PC-3 (cell line): ENCODE measurements around the gene MCM9. TPM values are rescaled to one million over a fixed set of nuclear protein-coding genes. Genes with fewer than 3 reads are reported as not detected.

Experiments used
- ATAC-seq: fragments of 200-7000 bp; cut with Tn5 transposase; 2 replicates; pipeline ENCODE4 v1.9.1; 2020; ENCODE audit warnings: mild to moderate bottlenecking, moderate library complexity
- BruUV-seq: library from RNA; stranded (reverse); fragments of 400-500 nt; replicated peaks from 2 replicates; lab custom pipeline; 2021; lab: Mats Ljungman, UMichigan
- CTCF ChIA-PET: fragments of 300-600 bp; sonication (Branson Sonifier 250); formaldehyde crosslinking; loops from one replicate; lab custom pipeline; 2022; ENCODE audit warnings: antibody characterized with exemption; lab: Charles Lee
- POLR2A ChIA-PET: fragments of 300-600 bp; sonication (Branson Sonifier 250); formaldehyde crosslinking; loops from one replicate; lab custom pipeline; 2022; ENCODE audit warnings: antibody characterized with exemption; ENCODE audit not compliant: unreplicated experiment; lab: Charles Lee
- DNase-seq: peaks from one replicate; pipeline ENCODE4 v3.0.0-alpha.2; 2015
- H2AFZ ChIP-seq: fragments of 300-600 bp; sonication (generic); 2 replicates; pipeline ENCODE4 v1.6.0; 2016; ENCODE audit warnings: antibody characterized with exemption, low read length
- H3F3A ChIP-seq: fragments of 300-600 bp; sonication (generic); one replicate; pipeline ENCODE4 v1.6.0; 2017; ENCODE audit warnings: antibody characterized with exemption, low read length, control low read depth, mild to moderate bottlenecking; ENCODE audit not compliant: unreplicated experiment
- H3K27ac ChIP-seq: fragments of 300-600 bp; sonication (generic); 2 replicates; pipeline ENCODE4 v1.5.1; 2016; ENCODE audit warnings: mild to moderate bottlenecking, low read length
- H3K27me3 ChIP-seq: fragments of 300-600 bp; sonication (generic); 2 replicates; pipeline ENCODE4 v1.6.1; 2016; ENCODE audit warnings: low read length, mixed read lengths
- H3K36me3 ChIP-seq: fragments of 300-600 bp; sonication (generic); 2 replicates; pipeline ENCODE4 v1.6.1; 2016; ENCODE audit warnings: low read depth, mixed run types, low read length, mixed read lengths
- H3K4me1 ChIP-seq: fragments of 300-600 bp; sonication (generic); 2 replicates; pipeline ENCODE4 v1.5.1; 2016; ENCODE audit warnings: low read length; ENCODE audit not compliant: insufficient read depth
- H3K4me2 ChIP-seq: fragments of 300-600 bp; sonication (generic); 2 replicates; pipeline ENCODE4 v1.6.0; 2016; ENCODE audit warnings: low read length
- H3K4me3 ChIP-seq: fragments of 300-600 bp; sonication (generic); 2 replicates; pipeline ENCODE4 v1.5.1; 2016; ENCODE audit warnings: mild to moderate bottlenecking, low read length, mixed read lengths
- H3K79me2 ChIP-seq: fragments of 300-600 bp; sonication (generic); 2 replicates; pipeline ENCODE4 v1.6.1; 2017; ENCODE audit warnings: low read length, mixed read lengths
- H3K9ac ChIP-seq: fragments of 300-600 bp; sonication (generic); 2 replicates; pipeline ENCODE4 v1.6.0; 2016; ENCODE audit warnings: mild to moderate bottlenecking, low read length
- H3K9me2 ChIP-seq: fragments of 300-600 bp; sonication (generic); replicated peaks from 2 replicates; pipeline ENCODE4 v1.6.1; 2016; ENCODE audit warnings: mixed run types, low read length, mixed read lengths
- H3K9me3 ChIP-seq: fragments of 300-600 bp; sonication (generic); 2 replicates; pipeline ENCODE4 v1.6.1; 2016; ENCODE audit warnings: low read length, mixed read lengths
- H4K20me1 ChIP-seq: fragments of 300-600 bp; sonication (generic); 2 replicates; pipeline ENCODE4 v1.6.1; 2016; ENCODE audit warnings: low read length, mixed read lengths
- EZH2 ChIP-seq: fragments of 300-600 bp; sonication (generic); IDR thresholded peaks from one replicate; pipeline ENCODE4 v1.6.1; 2017; ENCODE audit warnings: antibody characterized with exemption, mild to moderate bottlenecking, low read length; ENCODE audit not compliant: unreplicated experiment
- EZH2phosphoT487 ChIP-seq: fragments of 300-600 bp; sonication (generic); IDR thresholded peaks from 2 replicates; pipeline ENCODE4 v1.6.1; 2018; ENCODE audit warnings: mild to moderate bottlenecking, antibody characterized with exemption, low read length, borderline replicate concordance
- intact Hi-C: fragments of 100-400 bp; cut with micrococcal nuclease; formaldehyde crosslinking; loops from 2 replicates; pipeline ENCODE4 v1.9.0; 2023
- total RNA-seq: library from RNA; depleted of rRNA; stranded (reverse); fragments of >200 nt; gene quantifications from 2 replicates; pipeline ENCODE4 v1.2.3, GENCODE V29; 2014
- TF ChIP-seq, protein P1 (sequence below): fragments of 300-600 bp; sonication (generic); conservative IDR thresholded peaks from 2 replicates; pipeline ENCODE4 v1.5.1; 2017; ENCODE audit warnings: antibody characterized with exemption, low read depth, mild to moderate bottlenecking, low read length

The MCM9 gene
- total RNA-seq, 1 experiment from 2014 or later = 5.8 TPM

DNA sequence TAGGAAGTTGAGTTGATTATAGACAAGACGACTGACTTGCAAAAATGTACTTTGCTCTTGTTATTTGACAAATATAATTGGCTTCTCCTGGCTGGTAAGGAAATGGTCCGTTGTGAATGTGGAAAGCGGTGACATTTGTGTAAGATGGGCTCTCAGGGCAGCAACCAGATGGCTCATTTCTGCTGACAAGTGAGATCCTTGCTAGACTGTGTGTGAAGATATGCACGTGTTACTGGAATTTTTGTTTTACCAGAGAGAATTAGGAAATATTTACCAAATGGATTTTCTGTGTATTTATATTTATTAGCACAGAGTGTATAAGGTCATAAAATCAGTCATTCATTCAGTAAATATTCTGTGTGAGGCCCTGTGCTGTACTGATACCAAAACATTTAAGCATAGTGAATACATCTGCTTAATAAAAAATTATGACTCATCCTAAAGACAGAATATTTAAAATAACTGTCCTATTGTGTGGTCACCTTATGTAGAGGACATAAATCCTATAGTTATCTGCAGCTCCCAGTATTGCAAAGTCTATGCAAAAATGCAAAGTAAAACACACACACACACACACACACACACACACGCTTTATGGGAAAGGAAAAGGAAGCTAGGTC, 150.9 kb downstream of the MCM9 start:
- Histone ChIP-seq H3K4me1 (peaks cover 42% of the 10 kb centered on the region), H3K9me3 (no peaks in the 10 kb centered on the region), H3K27me3 (no peaks in the 10 kb centered on the region), H3K9ac (no peak overlapping the region; the same call in 1 of the 2 replicates), H3K79me2 (no peaks in the 10 kb centered on the region), H2AFZ (no peak overlapping the region), H4K20me1 (no peaks in the 10 kb centered on the region), H3F3A (no peaks in the 10 kb centered on the region), H3K4me3 (no peak overlapping the region), H3K4me2 (peak overlapping the region; percentile 70), H3K9me2 (no peaks in the 10 kb centered on the region), H3K36me3 (no peaks in the 10 kb centered on the region), H3K27ac (peak overlapping the region; percentile 72)
- no TSS peak for BruUV-seq
- ATAC-seq (peak; percentile 90), DNase-seq (peak; percentile 68)
- TF ChIP-seq EZH2 (no peak), EZH2phosphoT487 (no peak)
- TF ChIP-seq, protein P1, sequence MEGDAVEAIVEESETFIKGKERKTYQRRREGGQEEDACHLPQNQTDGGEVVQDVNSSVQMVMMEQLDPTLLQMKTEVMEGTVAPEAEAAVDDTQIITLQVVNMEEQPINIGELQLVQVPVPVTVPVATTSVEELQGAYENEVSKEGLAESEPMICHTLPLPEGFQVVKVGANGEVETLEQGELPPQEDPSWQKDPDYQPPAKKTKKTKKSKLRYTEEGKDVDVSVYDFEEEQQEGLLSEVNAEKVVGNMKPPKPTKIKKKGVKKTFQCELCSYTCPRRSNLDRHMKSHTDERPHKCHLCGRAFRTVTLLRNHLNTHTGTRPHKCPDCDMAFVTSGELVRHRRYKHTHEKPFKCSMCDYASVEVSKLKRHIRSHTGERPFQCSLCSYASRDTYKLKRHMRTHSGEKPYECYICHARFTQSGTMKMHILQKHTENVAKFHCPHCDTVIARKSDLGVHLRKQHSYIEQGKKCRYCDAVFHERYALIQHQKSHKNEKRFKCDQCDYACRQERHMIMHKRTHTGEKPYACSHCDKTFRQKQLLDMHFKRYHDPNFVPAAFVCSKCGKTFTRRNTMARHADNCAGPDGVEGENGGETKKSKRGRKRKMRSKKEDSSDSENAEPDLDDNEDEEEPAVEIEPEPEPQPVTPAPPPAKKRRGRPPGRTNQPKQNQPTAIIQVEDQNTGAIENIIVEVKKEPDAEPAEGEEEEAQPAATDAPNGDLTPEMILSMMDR = no peak
- intact Hi-C loops = no loop called here
- ChIA-PET CTCF (interaction anchor here (0.6 to 1.3 kb wide), 2 partner anchors 75 to 218 kb away, joined by 3 to 10 read pairs; no protein-coding TSS in a partner anchor), POLR2A (interaction anchor here (0.7 kb wide), 1 partner anchor 11 kb away, joined by 8 read pairs; no protein-coding TSS in a partner anchor)

DNA sequence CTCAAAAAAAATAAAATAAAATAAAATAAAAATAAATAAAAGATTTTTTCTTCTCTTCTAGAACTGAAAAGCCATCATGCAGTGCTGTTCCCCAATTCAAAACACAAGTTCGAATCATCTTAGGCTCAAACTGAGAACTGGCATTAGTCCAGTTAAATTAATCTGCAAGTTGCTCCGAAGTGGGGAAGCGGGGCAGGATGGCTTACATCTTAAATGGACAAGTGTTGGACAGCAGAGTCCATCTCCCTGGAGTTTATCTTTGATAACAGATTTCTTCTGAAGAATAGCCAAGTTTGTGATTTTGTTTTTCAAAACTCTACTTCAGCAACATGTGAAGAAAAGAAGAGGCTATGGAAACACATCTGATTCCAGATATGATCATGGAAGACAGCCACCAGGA, 152.3 kb downstream of the MCM9 start:
- Histone ChIP-seq H3K79me2 (no peaks in the 10 kb centered on the region), H3K4me2 (no peak overlapping the region), H3K9ac (no peak overlapping the region), H3K36me3 (no peaks in the 10 kb centered on the region), H4K20me1 (no peaks in the 10 kb centered on the region), H2AFZ (no peak overlapping the region), H3K4me3 (no peak overlapping the region), H3K4me1 (peaks cover 43% of the 10 kb centered on the region), H3K9me3 (no peaks in the 10 kb centered on the region), H3F3A (no peaks in the 10 kb centered on the region), H3K9me2 (no peaks in the 10 kb centered on the region), H3K27ac (no peak overlapping the region), H3K27me3 (no peaks in the 10 kb centered on the region)
- ChIA-PET CTCF (no interaction called here), POLR2A (no interaction called here)
- intact Hi-C loops = no loop called here
- no peak for DNase-seq
- no peak for ATAC-seq
- TF ChIP-seq EZH2 (no peak), EZH2phosphoT487 (no peak)
- TF ChIP-seq, protein P1 = no peak
- BruUV-seq = no TSS peak

DNA sequence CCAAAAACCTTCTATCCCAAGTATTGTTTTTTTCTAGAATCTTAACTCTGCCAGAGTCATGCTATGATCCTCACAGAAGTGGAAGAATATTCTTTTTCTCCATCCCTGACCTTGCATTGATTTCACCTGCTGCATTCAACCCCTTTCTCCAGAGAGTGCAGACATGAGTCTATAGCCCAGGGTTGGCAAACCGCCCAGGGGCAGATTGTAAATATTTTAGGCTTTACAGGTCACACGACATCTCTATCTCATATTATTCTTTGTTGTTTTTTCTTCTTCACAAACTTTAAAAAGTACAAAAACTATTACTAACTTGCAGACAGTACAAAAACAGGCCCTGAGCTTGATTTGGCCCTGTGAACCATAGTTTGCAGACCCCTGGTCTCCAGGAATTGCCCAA, 153.1 kb downstream of the MCM9 start:
- Histone ChIP-seq H3K4me1 (peaks cover 50% of the 10 kb centered on the region), H3K79me2 (no peaks in the 10 kb centered on the region), H3K9me3 (no peaks in the 10 kb centered on the region), H3K27ac (peak overlapping the region; percentile 2; the same call in 1 of the 2 replicates), H3K9ac (no peak overlapping the region), H3F3A (no peaks in the 10 kb centered on the region), H3K9me2 (no peaks in the 10 kb centered on the region), H3K4me2 (no peak overlapping the region), H3K4me3 (no peak overlapping the region), H3K36me3 (no peaks in the 10 kb centered on the region), H4K20me1 (no peaks in the 10 kb centered on the region), H3K27me3 (no peaks in the 10 kb centered on the region), H2AFZ (no peak overlapping the region)
- POLR2A ChIA-PET = no interaction called here
- intact Hi-C loops = no loop called here
- CTCF ChIA-PET = no interaction called here
- ATAC-seq (peak; percentile 10; the same call in 1 of the 2 replicates), DNase-seq (peak; percentile 64)
- BruUV-seq = no TSS peak
- TF ChIP-seq EZH2phosphoT487 = no peak
- no peak for TF ChIP-seq EZH2
- TF ChIP-seq, protein P1 = no peak
